Measurements from ENCODE around the gene ZC3H6.

DNA sequence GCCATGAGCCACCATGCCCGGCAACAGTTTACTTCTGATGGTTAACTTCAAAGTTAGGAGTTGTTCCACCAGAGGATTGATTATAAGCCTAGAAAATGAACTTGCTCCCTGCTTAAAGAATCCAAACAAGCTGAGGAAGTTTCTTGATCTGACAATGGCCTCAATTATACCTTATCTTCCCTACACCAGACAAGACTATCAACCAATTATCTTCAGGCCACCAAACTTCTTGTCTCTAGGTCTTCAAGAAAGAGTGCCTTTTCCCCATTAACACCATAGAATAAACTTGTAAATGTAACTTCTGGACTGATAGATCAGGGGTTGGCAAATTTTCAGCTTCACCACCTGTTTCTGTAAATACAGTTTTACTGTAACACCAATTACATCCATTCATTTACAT is 35.5 kb upstream of the ZC3H6 start:
- TF ChIP-seq YY1 (IDR thresholded peaks at IDR 0.05; ENCODE audit: insufficient read depth, insufficient read length) (no peak), ZNF274 (IDR thresholded peaks at IDR 0.05; ENCODE audit: low read depth, low read length) (no peak), SUZ12 (IDR thresholded peaks at IDR 0.05; ENCODE audit: extremely low read depth, insufficient read depth, insufficient read length) (no peak)
